Measurements from ENCODE around the gene NDE1.
"Not testable (repeated sequence)": the region's sequence is repeated elsewhere in the genome, so short reads cannot be mapped to it uniquely, and the experiment has no call there.

Gene NDE1

DNA sequence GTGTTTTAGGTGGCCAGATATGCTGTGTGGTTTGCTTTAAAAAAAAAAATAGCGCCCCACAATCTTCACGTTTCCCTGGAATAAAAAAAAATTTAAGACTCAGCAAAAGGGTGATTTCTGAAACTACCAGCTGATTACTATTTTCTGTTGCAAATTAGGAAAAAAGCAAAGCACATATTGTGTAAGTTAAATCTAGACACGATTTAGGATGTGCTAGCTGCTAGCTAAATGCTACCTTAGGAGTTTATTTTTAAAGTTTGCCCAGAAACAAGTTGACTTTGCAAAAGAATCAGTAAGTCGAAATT, 6.1 kb upstream of the NDE1 start:
- H3K4me3 Mint-ChIP-seq = peak overlapping the region; percentile 93
- peak overlapping the region; percentile 97 for H3K27ac Mint-ChIP-seq
- H3K27me3 Mint-ChIP-seq (ENCODE audit: low read depth, poor library complexity) = no peaks in the 10 kb centered on the region
- H3K4me1 Mint-ChIP-seq = peaks cover 39% of the 10 kb centered on the region
- no peak for DNase-seq
- peaks cover 4% of the 10 kb centered on the region for H3K36me3 Mint-ChIP-seq (ENCODE audit: low read depth)
- H3K9me3 Mint-ChIP-seq = no peaks in the 10 kb centered on the region
- TF ChIP-seq, protein P1, sequence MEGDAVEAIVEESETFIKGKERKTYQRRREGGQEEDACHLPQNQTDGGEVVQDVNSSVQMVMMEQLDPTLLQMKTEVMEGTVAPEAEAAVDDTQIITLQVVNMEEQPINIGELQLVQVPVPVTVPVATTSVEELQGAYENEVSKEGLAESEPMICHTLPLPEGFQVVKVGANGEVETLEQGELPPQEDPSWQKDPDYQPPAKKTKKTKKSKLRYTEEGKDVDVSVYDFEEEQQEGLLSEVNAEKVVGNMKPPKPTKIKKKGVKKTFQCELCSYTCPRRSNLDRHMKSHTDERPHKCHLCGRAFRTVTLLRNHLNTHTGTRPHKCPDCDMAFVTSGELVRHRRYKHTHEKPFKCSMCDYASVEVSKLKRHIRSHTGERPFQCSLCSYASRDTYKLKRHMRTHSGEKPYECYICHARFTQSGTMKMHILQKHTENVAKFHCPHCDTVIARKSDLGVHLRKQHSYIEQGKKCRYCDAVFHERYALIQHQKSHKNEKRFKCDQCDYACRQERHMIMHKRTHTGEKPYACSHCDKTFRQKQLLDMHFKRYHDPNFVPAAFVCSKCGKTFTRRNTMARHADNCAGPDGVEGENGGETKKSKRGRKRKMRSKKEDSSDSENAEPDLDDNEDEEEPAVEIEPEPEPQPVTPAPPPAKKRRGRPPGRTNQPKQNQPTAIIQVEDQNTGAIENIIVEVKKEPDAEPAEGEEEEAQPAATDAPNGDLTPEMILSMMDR (IDR thresholded peaks at IDR 0.05) = no peak

DNA sequence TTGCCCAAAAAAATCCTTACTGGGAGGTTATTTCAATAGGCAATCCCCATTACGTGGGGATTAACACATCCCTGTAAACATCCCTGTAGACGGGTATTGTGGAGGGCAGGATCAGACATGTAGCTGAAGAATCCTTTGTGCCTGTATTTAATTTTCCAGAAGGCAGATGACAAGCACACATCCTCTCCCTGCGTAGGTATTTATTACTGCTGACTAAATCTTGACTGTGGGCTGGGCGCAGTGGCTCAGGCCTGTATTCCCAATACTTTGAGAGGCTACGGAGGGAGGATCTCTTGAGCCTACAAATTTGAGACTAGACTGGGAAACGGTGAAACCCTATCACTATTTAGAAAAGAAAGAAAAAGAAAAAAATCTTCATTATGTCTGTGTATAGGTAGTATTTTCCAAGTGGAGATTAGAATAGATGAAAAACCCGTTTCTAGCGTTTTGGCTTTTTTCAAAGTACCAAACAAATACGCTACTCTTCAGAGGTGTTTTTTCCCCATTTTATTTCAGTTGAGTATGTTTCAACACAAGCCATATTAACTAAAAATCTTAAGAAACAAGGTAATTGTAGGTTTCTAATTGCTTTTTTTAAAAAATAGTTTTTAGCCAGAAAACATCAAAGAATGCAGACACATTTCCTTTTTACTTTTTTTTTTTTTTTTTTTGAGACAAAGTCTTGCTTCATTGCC, 5.6 kb upstream of the NDE1 start:
- H3K27me3 Mint-ChIP-seq (ENCODE audit: low read depth, poor library complexity) = no peaks in the 10 kb centered on the region
- H3K36me3 Mint-ChIP-seq (ENCODE audit: low read depth) = no peaks in the 10 kb centered on the region
- peak overlapping the region; percentile 97 for H3K27ac Mint-ChIP-seq
- H3K4me3 Mint-ChIP-seq = peak overlapping the region; percentile 93
- TF ChIP-seq, protein P1 (IDR thresholded peaks at IDR 0.05) = no peak
- H3K9me3 Mint-ChIP-seq = no peaks in the 10 kb centered on the region
- peaks cover 40% of the 10 kb centered on the region for H3K4me1 Mint-ChIP-seq
- no peak for DNase-seq

DNA sequence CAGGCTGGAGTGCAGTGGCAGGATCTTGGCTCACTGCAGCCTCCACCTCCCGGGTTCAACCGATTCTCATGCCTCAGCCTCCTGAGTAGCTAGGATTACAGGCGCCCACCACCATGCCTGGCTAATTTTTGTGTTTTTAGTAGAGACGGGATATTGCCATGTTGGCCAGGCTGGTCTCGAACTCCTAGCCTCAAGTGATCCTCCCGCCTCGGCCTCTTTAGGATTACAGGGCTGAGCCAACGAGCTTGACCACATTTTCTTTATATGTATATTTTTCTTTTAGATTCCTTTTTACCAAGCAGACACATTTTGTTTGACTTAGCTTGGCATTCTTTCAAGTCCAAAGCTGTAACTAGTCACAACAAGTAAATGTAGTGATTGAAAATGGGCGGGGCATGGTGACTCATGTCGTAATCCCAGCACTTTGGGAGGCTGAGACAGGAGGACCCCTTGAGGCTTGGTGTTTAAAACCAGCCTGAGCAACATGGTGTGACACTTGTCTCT, 5.0 kb upstream of the NDE1 start:
- not testable (repeated sequence) for H3K27me3 Mint-ChIP-seq (ENCODE audit: low read depth, poor library complexity); H3K36me3 Mint-ChIP-seq (ENCODE audit: low read depth); DNase-seq; H3K27ac Mint-ChIP-seq; H3K4me3 Mint-ChIP-seq; H3K9me3 Mint-ChIP-seq
- peaks cover 40% of the 10 kb centered on the region for H3K4me1 Mint-ChIP-seq

DNA sequence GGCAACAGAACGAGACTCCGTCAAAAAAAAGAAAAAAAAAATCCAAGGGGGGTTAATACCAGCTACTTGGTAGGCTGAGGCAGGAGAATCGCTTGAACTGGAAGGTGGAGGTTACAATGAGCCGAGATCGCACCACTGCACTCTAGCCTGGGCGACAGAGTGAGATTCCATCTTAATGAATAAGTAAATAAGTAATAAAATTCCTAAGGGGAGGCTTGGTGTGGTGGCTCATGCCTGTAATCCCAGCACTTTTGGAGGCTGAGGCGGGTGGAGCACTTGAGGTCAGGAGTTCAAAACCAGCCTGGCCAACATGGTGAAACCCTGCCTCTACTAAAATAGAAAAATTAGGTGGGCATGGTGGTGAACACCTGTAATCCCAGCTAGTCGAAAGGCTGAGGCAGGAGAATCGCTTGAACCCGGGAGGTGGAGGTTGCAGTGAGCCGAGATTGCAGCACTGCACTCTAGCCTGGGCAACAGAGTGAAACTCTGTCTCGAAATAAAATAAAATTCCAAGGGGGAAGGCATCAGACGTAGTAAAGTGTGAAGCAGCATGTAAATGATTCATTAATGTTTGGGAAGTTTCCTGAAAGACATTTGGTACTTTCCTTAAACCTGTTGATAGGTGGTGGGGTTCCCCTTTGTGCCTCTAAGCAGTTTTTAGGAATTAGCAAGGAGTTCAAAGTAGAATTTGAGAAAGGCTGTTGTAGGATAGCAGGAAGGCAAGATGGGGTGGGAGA, 3.3 kb upstream of the NDE1 start:
- not testable (repeated sequence) for H3K27me3 Mint-ChIP-seq (ENCODE audit: low read depth, poor library complexity); DNase-seq; H3K36me3 Mint-ChIP-seq (ENCODE audit: low read depth); H3K27ac Mint-ChIP-seq; H3K4me3 Mint-ChIP-seq; H3K9me3 Mint-ChIP-seq
- peaks cover 33% of the 10 kb centered on the region for H3K4me1 Mint-ChIP-seq

DNA sequence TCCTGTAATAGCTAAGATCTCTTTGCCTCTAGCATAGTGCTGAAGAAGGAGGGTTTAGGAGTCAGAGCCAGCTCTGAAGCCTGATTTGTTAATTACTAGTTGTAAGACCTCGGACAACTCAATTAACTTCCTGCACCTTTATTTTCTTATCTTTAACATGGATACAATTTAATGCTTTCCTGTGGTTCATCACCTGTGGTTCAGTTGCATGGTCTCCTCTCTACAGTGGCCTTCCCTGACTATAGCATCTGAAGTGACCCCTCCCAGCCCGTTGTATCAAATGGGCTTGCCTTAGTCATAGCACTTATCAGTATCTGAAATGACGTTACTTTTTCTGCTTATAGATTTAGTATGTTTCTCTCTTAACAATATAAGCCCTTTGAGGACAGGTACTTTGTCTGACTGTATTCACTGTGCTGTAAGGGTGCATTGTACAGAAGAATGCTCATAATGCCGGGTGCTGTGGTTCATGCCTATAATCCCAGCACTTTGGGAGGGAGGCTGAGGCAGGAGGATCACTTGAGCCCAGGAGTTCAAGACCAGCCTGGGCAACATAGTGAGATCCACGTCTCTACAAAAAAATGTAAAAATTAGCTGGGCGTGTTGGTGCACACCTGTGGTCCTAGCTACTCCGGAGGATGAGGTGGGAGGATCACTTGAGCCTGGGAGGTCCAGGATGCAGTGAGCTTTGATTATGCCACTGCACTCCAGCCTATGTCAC, 2.6 kb upstream of the NDE1 start:
- H3K36me3 Mint-ChIP-seq (ENCODE audit: low read depth) = no peaks in the 10 kb centered on the region
- H3K27me3 Mint-ChIP-seq (ENCODE audit: low read depth, poor library complexity) = no peaks in the 10 kb centered on the region
- H3K9me3 Mint-ChIP-seq = no peaks in the 10 kb centered on the region
- no peak overlapping the region for H3K4me3 Mint-ChIP-seq
- no peak overlapping the region for H3K27ac Mint-ChIP-seq
- DNase-seq = no peak
- H3K4me1 Mint-ChIP-seq = peaks cover 26% of the 10 kb centered on the region
- TF ChIP-seq, protein P1 (IDR thresholded peaks at IDR 0.05) = no peak

DNA sequence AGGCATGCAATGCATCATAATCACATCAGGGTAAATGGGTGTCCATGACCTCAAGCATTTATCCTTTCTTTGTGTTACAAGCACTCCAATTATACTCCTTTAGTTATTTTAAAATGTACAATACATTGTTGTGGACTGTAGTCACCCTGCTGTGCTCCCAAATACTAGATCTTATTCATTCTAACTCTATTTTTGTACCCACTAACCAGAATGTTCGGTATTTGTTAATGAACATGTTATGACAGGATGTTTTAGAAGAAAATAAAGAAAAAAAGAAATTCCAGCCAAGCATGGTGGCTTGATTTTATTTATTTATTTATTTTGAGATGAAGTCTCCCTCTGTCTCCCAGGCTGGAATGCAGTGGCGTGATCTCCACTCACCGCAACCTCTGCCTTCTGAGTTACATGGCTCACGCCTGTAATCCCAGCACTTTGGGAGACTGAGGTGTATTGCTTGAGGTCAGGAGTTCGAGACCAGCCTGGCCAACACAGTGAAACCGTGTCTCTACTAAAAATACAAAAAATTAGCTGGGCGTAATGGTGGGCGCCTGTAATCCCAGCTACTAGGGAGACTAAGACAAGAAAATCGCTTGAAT, 1.8 kb upstream of the NDE1 start:
- H3K27me3 Mint-ChIP-seq (ENCODE audit: low read depth, poor library complexity) = no peaks in the 10 kb centered on the region
- H3K36me3 Mint-ChIP-seq (ENCODE audit: low read depth) = peaks cover 5% of the 10 kb centered on the region
- H3K4me3 Mint-ChIP-seq = no peak overlapping the region
- no peaks in the 10 kb centered on the region for H3K9me3 Mint-ChIP-seq
- DNase-seq = no peak
- TF ChIP-seq, protein P1 (IDR thresholded peaks at IDR 0.05) = no peak
- peaks cover 32% of the 10 kb centered on the region for H3K4me1 Mint-ChIP-seq
- H3K27ac Mint-ChIP-seq = no peak overlapping the region

DNA sequence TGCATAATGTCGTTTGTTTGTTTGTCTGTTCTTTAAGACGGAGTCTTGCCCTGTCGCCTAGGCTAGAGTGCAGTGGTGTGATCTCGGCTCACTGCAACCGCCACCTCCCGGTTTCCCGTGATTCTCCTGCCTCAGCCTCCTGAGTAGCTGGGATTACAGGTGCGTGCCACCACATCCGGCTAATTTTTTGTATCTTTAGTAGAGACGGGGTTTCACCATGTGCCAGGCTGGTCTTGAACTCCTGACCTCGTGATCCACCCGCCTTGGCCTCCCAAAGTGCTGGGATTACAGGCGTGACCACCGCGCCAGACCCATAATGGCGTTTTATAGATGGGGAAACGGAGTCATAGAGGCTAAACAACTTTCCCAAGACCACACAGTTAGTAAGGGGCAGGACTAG, 734 bp upstream of the NDE1 start:
- Mint-ChIP-seq H3K4me1 (peaks cover 28% of the 10 kb centered on the region), H3K4me3 (peak overlapping the region; percentile 79)
- H3K36me3 Mint-ChIP-seq (ENCODE audit: low read depth); DNase-seq; H3K27ac Mint-ChIP-seq; H3K27me3 Mint-ChIP-seq (ENCODE audit: low read depth, poor library complexity); H3K9me3 Mint-ChIP-seq: not testable (repeated sequence)
